Body of pancreas (tissue), 4 donors: ENCODE measurements around the gene ITIH4. TPM values are rescaled to one million over a fixed set of nuclear protein-coding genes. Genes with fewer than 3 reads are reported as not detected.

Experiments used
- ATAC-seq: fragments of 150-250 bp; one replicate; pipeline ENCODE4 v1.9.1; 2016
- DNase-seq, 4 donors: peaks; one replicate each; pipeline ENCODE4 v3.0.0-alpha.2; 2019
- H3K27ac ChIP-seq, 4 donors: fragments of 200-600 bp; sonication (generic); 1 replicate in 3 of 4; 2 replicates in 1 of 4; pipeline versions ENCODE4 v1.5.1 to v1.6.1; 2016 to 2019; ENCODE audit warnings: mild to moderate bottlenecking in 1 of 4, mixed read lengths in 1 of 4, moderate library complexity in 1 of 4
- H3K27me3 ChIP-seq, 2 donors: fragments of 200-600 bp; sonication (generic); one replicate each; pipeline ENCODE4 v1.6.0; 2016; ENCODE audit warnings: mild to moderate bottlenecking in 1 of 2
- H3K36me3 ChIP-seq, 2 donors: fragments of 200-600 bp; sonication (generic); replicated peaks in 1 of 2; 2 replicates each; pipeline ENCODE4 v1.5.1; 2016; ENCODE audit warnings: low read depth in 2 of 2; ENCODE audit not compliant: insufficient read depth in 1 of 2
- H3K4me1 ChIP-seq: fragments of 200-600 bp; sonication (generic); one replicate; pipeline ENCODE4 v1.6.0; 2016
- H3K4me3 ChIP-seq, 2 donors: fragments of 200-600 bp; sonication (generic); 1 replicate in 1 of 2; 2 replicates in 1 of 2; pipeline ENCODE4 v1.5.1; 2016 to 2019
- H3K9me3 ChIP-seq, 3 donors: fragments of 200-600 bp; sonication (generic); 1 replicate in 2 of 3; 2 replicates in 1 of 3; pipeline ENCODE4 v1.5.1; 2016
- CTCF ChIP-seq, 7 experiments: fragments of 450-650 bp in 4 of 7; fragments of 200-600 bp in 3 of 7; sonication (generic) in 3 of 7; IDR thresholded peaks; one replicate each; pipeline ENCODE4 v1.5.1; 2016 to 2019; ENCODE audit warnings: antibody characterized with exemption in 7 of 7
- POLR2A ChIP-seq, 3 donors: fragments of 450-650 bp; IDR thresholded peaks; one replicate each; pipeline ENCODE4 v1.6.1; 2016; ENCODE audit warnings: antibody characterized with exemption in 3 of 3, mild to moderate bottlenecking in 2 of 3
- WGBS, 2 donors: methylation state at CpG; one replicate each; pipeline ENCODE4 v1.1.5; 2017; 5-methylcytosine and 5-hydroxymethylcytosine counted together
- intact Hi-C: fragments of 100-400 bp; cut with DNase I; formaldehyde crosslinking; loops from one replicate; pipeline ENCODE4 v1.15.1; 2023
- total RNA-seq, 2 donors: library from RNA; depleted of rRNA; stranded (reverse); fragments of >200 nt; gene quantifications; one replicate each; pipeline ENCODE4 v1.1.0, GENCODE V29; 2016

Gene ITIH4
- total RNA-seq, 2 donors from 2014 or later = 60.7 to 86.7 TPM

GRCh38 chr3:52841981-52842340 lies 11.5 kb upstream of the ITIH4 start:
- no peaks in the 10 kb centered on the region for H3K27me3 ChIP-seq
- H3K4me1 ChIP-seq = peaks cover 21% of the 10 kb centered on the region
- ATAC-seq (no peak), DNase-seq (no peak)
- intact Hi-C loops = no loop called here
- H3K4me3 ChIP-seq = no peak overlapping the region
- TF ChIP-seq CTCF (IDR thresholded peaks at IDR 0.05) (no peak), POLR2A (IDR thresholded peaks at IDR 0.05) (no peak)
- H3K27ac ChIP-seq = no peak overlapping the region
- peaks cover 0 to 3% of the 10 kb centered on the region in 2 donors for H3K36me3 ChIP-seq
- 79 to 80% methylated on average over 12 of the region's 12 CpGs for WGBS, 2 donors
- H3K9me3 ChIP-seq = no peaks in the 10 kb centered on the region

- TF ChIP-seq CTCF (IDR thresholded peaks at IDR 0.05) = no peak
- TF ChIP-seq POLR2A (IDR thresholded peaks at IDR 0.05) = no peak
- Histone ChIP-seq H3K4me3 (no peak overlapping the region), H3K27ac (no peak overlapping the region), H3K9me3 (no peaks in the 10 kb centered on the region), H3K4me1 (peaks cover 21% of the 10 kb centered on the region), H3K36me3 (peaks cover 0 to 3% of the 10 kb centered on the region in 2 donors), H3K27me3 (no peaks in the 10 kb centered on the region)
- intact Hi-C loops = no loop called here
- ATAC-seq = no peak
- 93 to 95% methylated on average over 9 to 12 of the region's 12 CpGs for WGBS, 2 donors
- DNase-seq = no peak
Observed at GRCh38 chr3:52841211-52841980, 10.9 kb upstream of the ITIH4 start.

GRCh38 chr3:52839892-52840545 lies 9.5 kb upstream of the ITIH4 start:
- Histone ChIP-seq H3K9me3 (no peaks in the 10 kb centered on the region), H3K27me3 (no peaks in the 10 kb centered on the region), H3K4me1 (peaks cover 13% of the 10 kb centered on the region), H3K27ac (no peak overlapping the region), H3K4me3 (no peak overlapping the region), H3K36me3 (peaks cover 0 to 3% of the 10 kb centered on the region in 2 donors)
- DNase-seq = no peak
- intact Hi-C loops = no loop called here
- WGBS, 2 donors = 87 to 91% methylated on average over 21 to 23 of the region's 23 CpGs
- TF ChIP-seq CTCF (IDR thresholded peaks at IDR 0.05) (no peak), POLR2A (IDR thresholded peaks at IDR 0.05) (no peak)
- no peak for ATAC-seq

- H3K36me3 ChIP-seq = peaks cover 0 to 3% of the 10 kb centered on the region in 2 donors
- TF ChIP-seq CTCF (IDR thresholded peaks at IDR 0.05) (no peak), POLR2A (IDR thresholded peaks at IDR 0.05) (no peak)
- no peak for ATAC-seq
- intact Hi-C loops = no loop called here
- H3K27me3 ChIP-seq = no peaks in the 10 kb centered on the region
- H3K4me1 ChIP-seq = peaks cover 8% of the 10 kb centered on the region
- WGBS, 2 donors = 80 to 85% methylated on average over 2 of the region's 2 CpGs
- no peak for DNase-seq
- no peak overlapping the region for H3K4me3 ChIP-seq
- H3K27ac ChIP-seq = no peak overlapping the region
- H3K9me3 ChIP-seq = no peaks in the 10 kb centered on the region
Observed at GRCh38 chr3:52839268-52839575, 8.8 kb upstream of the ITIH4 start.
